H9 (cell line): Measurements from ENCODE around the gene MFSD6. TPM values are rescaled to one million over a fixed set of nuclear protein-coding genes. Genes with fewer than 3 reads are reported as not detected.

Experiments used
- DNase-seq: peaks from one replicate; pipeline ENCODE4 v3.0.0-alpha.2; 2017
- H2AFZ ChIP-seq: one replicate; pipeline ENCODE4 v1.6.1; 2013; ENCODE audit warnings: mild to moderate bottlenecking, low read length, control low read depth, moderate library complexity
- H2AK5ac ChIP-seq: 2 replicates; pipeline ENCODE4 v1.6.1; 2013; ENCODE audit warnings: low read length, control low read depth, mixed read lengths; ENCODE audit not compliant: insufficient read length
- H2BK120ac ChIP-seq: one replicate; pipeline ENCODE4 v1.6.1; 2013; ENCODE audit warnings: low read depth, mild to moderate bottlenecking, low read length, control low read depth, inconsistent platforms; ENCODE audit not compliant: poor library complexity, severe bottlenecking
- H2BK12ac ChIP-seq: 2 replicates; pipeline ENCODE4 v1.6.1; 2013; ENCODE audit warnings: low read length, control low read depth, mixed read lengths, low read depth; ENCODE audit not compliant: insufficient read length
- H2BK15ac ChIP-seq: 2 replicates; pipeline ENCODE4 v1.6.1; 2013; ENCODE audit warnings: low read depth, low read length, control low read depth
- H2BK20ac ChIP-seq: one replicate; pipeline ENCODE4 v1.6.1; 2013; ENCODE audit warnings: low read depth, mild to moderate bottlenecking, low read length, control low read depth, inconsistent platforms; ENCODE audit not compliant: poor library complexity, severe bottlenecking
- H2BK5ac ChIP-seq: 2 replicates; pipeline ENCODE4 v1.6.1; 2013; ENCODE audit warnings: low read length, control low read depth, mixed read lengths; ENCODE audit not compliant: insufficient read length
- H3K14ac ChIP-seq: 2 replicates; pipeline ENCODE4 v1.6.1; 2013; ENCODE audit warnings: low read length, control low read depth; ENCODE audit not compliant: insufficient read depth
- H3K18ac ChIP-seq: 2 replicates; pipeline ENCODE4 v1.6.1; 2013; ENCODE audit warnings: low read depth, mild to moderate bottlenecking, mixed read lengths, low read length, control low read depth; ENCODE audit not compliant: insufficient read length
- H3K23ac ChIP-seq: 2 replicates; pipeline ENCODE4 v1.6.1; 2013; ENCODE audit warnings: low read length, control low read depth, mixed read lengths, low read depth; ENCODE audit not compliant: insufficient read length
- H3K23me2 ChIP-seq: 2 replicates; pipeline ENCODE4 v1.6.1; 2013; ENCODE audit warnings: low read depth, mild to moderate bottlenecking, mixed read lengths, low read length, control low read depth; ENCODE audit not compliant: insufficient read length, poor library complexity, severe bottlenecking
- H3K27ac ChIP-seq: 2 replicates; pipeline ENCODE4 v1.5.1; 2013; ENCODE audit warnings: low read length, control low read depth, mixed read lengths, low read depth; ENCODE audit not compliant: insufficient read length
- H3K27me3 ChIP-seq: 2 replicates; pipeline ENCODE4 v1.6.1; 2013; ENCODE audit warnings: low read length, control low read depth, inconsistent platforms; ENCODE audit not compliant: insufficient read depth
- H3K4ac ChIP-seq: 2 replicates; pipeline ENCODE4 v1.6.1; 2013; ENCODE audit warnings: low read depth, mild to moderate bottlenecking, control low read depth, inconsistent platforms, low read length, moderate library complexity
- H3K4me1 ChIP-seq: 2 replicates; pipeline ENCODE4 v1.6.1; 2013; ENCODE audit warnings: low read length, control low read depth, inconsistent platforms; ENCODE audit not compliant: insufficient read depth
- H3K4me2 ChIP-seq: 2 replicates; pipeline ENCODE4 v1.6.1; 2013; ENCODE audit warnings: low read length, control low read depth, mixed read lengths; ENCODE audit not compliant: insufficient read length, insufficient read depth
- H3K56ac ChIP-seq: 2 replicates; pipeline ENCODE4 v1.6.1; 2013; ENCODE audit warnings: low read depth, mild to moderate bottlenecking, mixed read lengths, low read length, control low read depth; ENCODE audit not compliant: insufficient read length
- H3K79me1 ChIP-seq: 2 replicates; pipeline ENCODE4 v1.6.1; 2013; ENCODE audit warnings: low read depth, mild to moderate bottlenecking, moderate library complexity, low read length, control low read depth, inconsistent platforms; ENCODE audit not compliant: insufficient read depth, poor library complexity, severe bottlenecking
- H3K79me2 ChIP-seq: 2 replicates; pipeline ENCODE4 v1.6.1; 2013; ENCODE audit warnings: low read length, control low read depth, inconsistent platforms; ENCODE audit not compliant: insufficient read depth
- H3K9ac ChIP-seq: 2 replicates; pipeline ENCODE4 v1.6.1; 2013; ENCODE audit warnings: low read length, control low read depth, mixed read lengths; ENCODE audit not compliant: insufficient read length; ENCODE audit errors: extremely low read depth
- H3K9me3 ChIP-seq: one replicate; pipeline ENCODE4 v1.6.1; 2013; ENCODE audit warnings: low read depth, low read length, inconsistent platforms; ENCODE audit not compliant: control insufficient read depth
- H3T11ph ChIP-seq: one replicate; pipeline ENCODE4 v1.6.1; 2013; ENCODE audit warnings: mild to moderate bottlenecking, low read length, control low read depth, inconsistent platforms
- H4K20me1 ChIP-seq: one replicate; pipeline ENCODE4 v1.6.1; 2013; ENCODE audit not compliant: control insufficient read depth, insufficient read length, insufficient read depth
- H4K5ac ChIP-seq: 2 replicates; pipeline ENCODE4 v1.6.1; 2013; ENCODE audit warnings: low read depth, mild to moderate bottlenecking, mixed read lengths, low read length, control low read depth; ENCODE audit not compliant: insufficient read length
- H4K8ac ChIP-seq: replicated peaks from 2 replicates; pipeline ENCODE4 v1.6.1; 2013; ENCODE audit warnings: low read length, control low read depth, mixed read lengths, low read depth; ENCODE audit not compliant: insufficient read length
- H4K91ac ChIP-seq: 2 replicates; pipeline ENCODE4 v1.6.1; 2013; ENCODE audit warnings: low read depth, mild to moderate bottlenecking, moderate library complexity, mixed read lengths, low read length, control low read depth; ENCODE audit not compliant: insufficient read length
- H3K27ac Mint-ChIP-seq, 3 experiments: 2 replicates in 2 of 3; 3 replicates in 1 of 3; pipeline ENCODE4 v1.8.0; 2020 to 2021; ENCODE audit warnings: mixed read lengths in 3 of 3, mild to moderate bottlenecking in 1 of 3, moderate library complexity in 1 of 3
- H3K27me3 Mint-ChIP-seq: 2 replicates; pipeline ENCODE4 v1.8.0; 2021; ENCODE audit warnings: low read depth, mild to moderate bottlenecking, moderate library complexity, mixed read lengths
- H3K36me3 Mint-ChIP-seq, 3 experiments: 2 replicates in 2 of 3; 3 replicates in 1 of 3; pipeline ENCODE4 v1.8.0; 2020 to 2021; ENCODE audit warnings: low read depth in 3 of 3, mixed read lengths in 3 of 3; ENCODE audit not compliant: insufficient read depth in 1 of 3
- H3K4me1 Mint-ChIP-seq, 2 experiments: 2 replicates each; pipeline ENCODE4 v1.8.0; 2020; ENCODE audit warnings: mixed read lengths in 2 of 2
- H3K4me3 Mint-ChIP-seq, 2 experiments: 2 replicates in 1 of 2; 3 replicates in 1 of 2; pipeline ENCODE4 v1.8.0; 2020 to 2021; ENCODE audit warnings: mild to moderate bottlenecking in 2 of 2, mixed read lengths in 2 of 2, moderate library complexity in 1 of 2
- H3K9me3 Mint-ChIP-seq, 2 experiments: 2 replicates in 1 of 2; 3 replicates in 1 of 2; pipeline ENCODE4 v1.8.0; 2020; ENCODE audit warnings: mild to moderate bottlenecking in 2 of 2, mixed read lengths in 2 of 2, moderate library complexity in 1 of 2
- total RNA-seq: library from RNA; stranded (reverse); gene quantifications from 2 replicates; pipeline ENCODE4 v1.2.1, GENCODE V29; 2021
- TF ChIP-seq, protein P1 (sequence below): fragments of 200-600 bp; sonication (generic); conservative IDR thresholded peaks from 3 replicates; pipeline ENCODE4 v1.8.0; 2021; ENCODE audit warnings: antibody characterized with exemption, mild to moderate bottlenecking

MFSD6 gene
- total RNA-seq, 1 experiment from 2014 or later: 4.0 TPM

DNA sequence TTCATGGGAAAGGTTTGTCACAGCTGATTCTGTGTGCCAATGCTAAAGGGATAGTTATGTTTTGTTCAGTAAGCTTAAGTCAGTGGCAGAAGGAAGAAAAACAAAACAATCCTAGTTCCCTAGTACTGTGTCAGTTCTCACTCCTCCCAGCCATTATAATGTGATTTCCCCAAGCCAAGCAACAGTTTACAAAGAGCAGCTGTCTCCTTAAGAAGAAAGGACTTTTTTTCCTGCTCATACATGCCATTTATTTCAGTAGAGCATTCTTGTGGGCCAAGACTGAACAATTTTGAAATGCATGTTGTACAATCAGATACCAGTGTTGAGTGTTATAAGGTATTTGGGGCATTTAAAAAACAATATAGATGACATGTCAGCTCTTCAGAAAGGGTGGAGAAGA, 74.3 kb downstream of the MFSD6 start:
- no peak overlapping the region for H2BK15ac ChIP-seq
- H3T11ph ChIP-seq: no peak overlapping the region
- Mint-ChIP-seq H3K27ac (no peak overlapping the region), H3K4me3 (no peak overlapping the region), H3K4me1 (peaks cover 0 to 3% of the 10 kb centered on the region in 2 experiments; a peak in 2 of 4 replicates), H3K36me3 (no peaks in the 10 kb centered on the region), H3K9me3 (no peaks in the 10 kb centered on the region), H3K27me3 (no peaks in the 10 kb centered on the region)
- no peaks in the 10 kb centered on the region for H3K27me3 ChIP-seq
- H3K79me2 ChIP-seq: no peaks in the 10 kb centered on the region
- no peak overlapping the region for H2BK5ac ChIP-seq
- H3K23ac ChIP-seq: no peak overlapping the region
- no peak overlapping the region for H2BK20ac ChIP-seq
- no peak for DNase-seq
- no peak overlapping the region for H2AFZ ChIP-seq
- no peak overlapping the region for H3K4me2 ChIP-seq
- H3K14ac ChIP-seq: no peak overlapping the region
- no peak overlapping the region for H2BK12ac ChIP-seq
- H3K9ac ChIP-seq: no peak overlapping the region
- H3K79me1 ChIP-seq: no peaks in the 10 kb centered on the region
- H3K4ac ChIP-seq: no peak overlapping the region
- no peak overlapping the region for H2AK5ac ChIP-seq
- H3K56ac ChIP-seq: no peak overlapping the region
- H3K27ac ChIP-seq: no peak overlapping the region
- no peak overlapping the region for H4K8ac ChIP-seq
- TF ChIP-seq, protein P1, sequence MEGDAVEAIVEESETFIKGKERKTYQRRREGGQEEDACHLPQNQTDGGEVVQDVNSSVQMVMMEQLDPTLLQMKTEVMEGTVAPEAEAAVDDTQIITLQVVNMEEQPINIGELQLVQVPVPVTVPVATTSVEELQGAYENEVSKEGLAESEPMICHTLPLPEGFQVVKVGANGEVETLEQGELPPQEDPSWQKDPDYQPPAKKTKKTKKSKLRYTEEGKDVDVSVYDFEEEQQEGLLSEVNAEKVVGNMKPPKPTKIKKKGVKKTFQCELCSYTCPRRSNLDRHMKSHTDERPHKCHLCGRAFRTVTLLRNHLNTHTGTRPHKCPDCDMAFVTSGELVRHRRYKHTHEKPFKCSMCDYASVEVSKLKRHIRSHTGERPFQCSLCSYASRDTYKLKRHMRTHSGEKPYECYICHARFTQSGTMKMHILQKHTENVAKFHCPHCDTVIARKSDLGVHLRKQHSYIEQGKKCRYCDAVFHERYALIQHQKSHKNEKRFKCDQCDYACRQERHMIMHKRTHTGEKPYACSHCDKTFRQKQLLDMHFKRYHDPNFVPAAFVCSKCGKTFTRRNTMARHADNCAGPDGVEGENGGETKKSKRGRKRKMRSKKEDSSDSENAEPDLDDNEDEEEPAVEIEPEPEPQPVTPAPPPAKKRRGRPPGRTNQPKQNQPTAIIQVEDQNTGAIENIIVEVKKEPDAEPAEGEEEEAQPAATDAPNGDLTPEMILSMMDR: no peak
- no peak overlapping the region for H3K18ac ChIP-seq
- H3K4me1 ChIP-seq: no peaks in the 10 kb centered on the region
- H4K20me1 ChIP-seq: no peaks in the 10 kb centered on the region
- H2BK120ac ChIP-seq: no peak overlapping the region
- no peaks in the 10 kb centered on the region for H3K23me2 ChIP-seq
- no peak overlapping the region for H4K91ac ChIP-seq
- H3K9me3 ChIP-seq: no peaks in the 10 kb centered on the region
- no peak overlapping the region for H4K5ac ChIP-seq
